Measurements from ENCODE around the gene PKP4.
"Not testable (repeated sequence)": the region's sequence is repeated elsewhere in the genome, so short reads cannot be mapped to it uniquely, and the experiment has no call there.

Gene PKP4

DNA sequence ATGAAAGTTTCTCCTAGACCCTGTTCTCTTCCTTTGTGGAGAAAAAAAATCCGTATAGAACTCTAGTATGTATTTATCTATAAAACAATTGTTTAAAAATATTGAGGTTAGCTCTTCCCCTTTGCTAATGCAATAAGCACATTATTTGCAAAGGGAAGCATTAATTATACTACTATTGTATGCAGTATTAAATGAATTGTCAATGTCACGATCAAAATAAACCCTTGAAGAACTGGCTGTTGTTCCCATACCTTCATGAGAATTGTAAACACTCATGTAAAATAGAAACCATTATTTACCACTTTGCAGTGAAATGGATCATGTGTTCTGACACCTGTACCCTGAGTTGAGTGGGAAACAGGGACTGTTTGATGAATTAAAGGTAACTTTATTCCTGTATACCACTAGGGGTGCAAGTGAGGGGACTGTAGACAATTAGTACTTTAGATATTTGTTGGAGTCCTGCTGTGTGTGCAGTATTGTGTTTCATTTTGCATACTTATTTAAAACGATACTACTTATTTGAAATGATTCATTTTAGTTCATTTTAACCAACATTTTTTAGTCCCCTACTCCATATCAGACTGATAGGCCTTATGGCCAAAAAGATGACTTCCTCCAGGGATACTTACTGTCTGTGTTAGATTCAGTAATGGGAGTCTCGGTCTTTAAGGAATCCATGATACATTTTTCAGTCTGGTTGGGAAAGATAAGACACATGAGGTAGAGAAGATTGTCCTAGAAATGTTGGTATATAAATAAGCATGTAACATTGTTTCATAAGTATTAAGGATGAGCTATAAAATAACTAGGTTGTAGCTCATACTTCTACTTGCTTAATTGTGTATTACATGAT lies 7.9 kb downstream of the PKP4 start:
- Histone ChIP-seq H3K9me3 (ENCODE audit: insufficient read depth, low read length, severe bottlenecking) (no peaks in the 10 kb centered on the region), H3K9ac (ENCODE audit: low read depth, low read length) (no peak overlapping the region), H3K27ac (ENCODE audit: low read length) (no peak overlapping the region), H3K4me1 (ENCODE audit: insufficient read depth, low read length) (peaks cover 2% of the 10 kb centered on the region), H3K4me2 (ENCODE audit: insufficient read depth, low read length) (no peak overlapping the region), H3K27me3 (ENCODE audit: insufficient read depth, low read length, poor library complexity) (no peaks in the 10 kb centered on the region), H2AFZ (ENCODE audit: low read depth, low read length) (no peak overlapping the region), H3K4me3 (ENCODE audit: low read depth in 1 of 2, low read length in 2 of 2) (no peak overlapping the region), H3K36me3 (ENCODE audit: insufficient read depth, low read length) (no peaks in the 10 kb centered on the region; the same call in 1 of the 2 replicates), H3K79me2 (ENCODE audit: insufficient read depth, low read length) (peaks cover 65% of the 10 kb centered on the region), H4K20me1 (ENCODE audit: insufficient read depth, low read length) (peaks cover 34% of the 10 kb centered on the region)
- no peak for DNase-seq
- TF ChIP-seq EZH2 (IDR thresholded peaks at IDR 0.05; ENCODE audit: borderline replicate concordance, low read depth, low read length, severe bottlenecking), result no peak
- TF ChIP-seq, protein P1, sequence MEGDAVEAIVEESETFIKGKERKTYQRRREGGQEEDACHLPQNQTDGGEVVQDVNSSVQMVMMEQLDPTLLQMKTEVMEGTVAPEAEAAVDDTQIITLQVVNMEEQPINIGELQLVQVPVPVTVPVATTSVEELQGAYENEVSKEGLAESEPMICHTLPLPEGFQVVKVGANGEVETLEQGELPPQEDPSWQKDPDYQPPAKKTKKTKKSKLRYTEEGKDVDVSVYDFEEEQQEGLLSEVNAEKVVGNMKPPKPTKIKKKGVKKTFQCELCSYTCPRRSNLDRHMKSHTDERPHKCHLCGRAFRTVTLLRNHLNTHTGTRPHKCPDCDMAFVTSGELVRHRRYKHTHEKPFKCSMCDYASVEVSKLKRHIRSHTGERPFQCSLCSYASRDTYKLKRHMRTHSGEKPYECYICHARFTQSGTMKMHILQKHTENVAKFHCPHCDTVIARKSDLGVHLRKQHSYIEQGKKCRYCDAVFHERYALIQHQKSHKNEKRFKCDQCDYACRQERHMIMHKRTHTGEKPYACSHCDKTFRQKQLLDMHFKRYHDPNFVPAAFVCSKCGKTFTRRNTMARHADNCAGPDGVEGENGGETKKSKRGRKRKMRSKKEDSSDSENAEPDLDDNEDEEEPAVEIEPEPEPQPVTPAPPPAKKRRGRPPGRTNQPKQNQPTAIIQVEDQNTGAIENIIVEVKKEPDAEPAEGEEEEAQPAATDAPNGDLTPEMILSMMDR (IDR thresholded peaks at IDR 0.05; ENCODE audit: borderline replicate concordance, extremely low read depth, low read length, poor library complexity, severe bottlenecking), result peak; percentile 65
- ATAC-seq (ENCODE audit: insufficient read depth, low read depth), result peak; percentile 80

DNA sequence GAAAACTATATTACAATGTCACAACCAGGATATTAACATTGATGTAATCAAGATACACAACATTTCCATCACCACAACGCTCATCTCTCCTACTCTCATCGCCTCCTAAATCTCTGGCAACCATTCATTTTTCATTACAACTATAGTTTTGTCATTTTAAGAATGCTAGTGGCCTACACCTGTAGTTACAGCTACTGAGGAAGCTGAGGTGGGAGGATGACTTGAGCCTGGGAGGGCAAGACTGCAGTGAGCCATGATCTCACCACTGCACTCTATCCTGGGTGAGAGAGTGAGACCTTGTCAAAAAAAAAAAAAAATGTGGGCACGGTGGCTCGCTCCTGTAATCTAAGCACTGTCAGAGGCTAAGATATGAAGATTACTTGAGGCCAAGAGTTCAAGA lies 10.5 kb downstream of the PKP4 start:
- Histone ChIP-seq H3K4me3 (ENCODE audit: low read depth in 1 of 2, low read length in 2 of 2) (no peak overlapping the region), H3K27me3 (ENCODE audit: insufficient read depth, low read length, poor library complexity) (no peaks in the 10 kb centered on the region), H3K79me2 (ENCODE audit: insufficient read depth, low read length) (peaks cover 48% of the 10 kb centered on the region), H3K4me2 (ENCODE audit: insufficient read depth, low read length) (no peak overlapping the region), H3K9ac (ENCODE audit: low read depth, low read length) (no peak overlapping the region), H2AFZ (ENCODE audit: low read depth, low read length) (no peak overlapping the region), H4K20me1 (ENCODE audit: insufficient read depth, low read length) (peaks cover 21% of the 10 kb centered on the region), H3K4me1 (ENCODE audit: insufficient read depth, low read length) (no peaks in the 10 kb centered on the region), H3K9me3 (ENCODE audit: insufficient read depth, low read length, severe bottlenecking) (no peaks in the 10 kb centered on the region), H3K36me3 (ENCODE audit: insufficient read depth, low read length) (no peaks in the 10 kb centered on the region; the same call in 1 of the 2 replicates), H3K27ac (ENCODE audit: low read length) (no peak overlapping the region)
- no peak for DNase-seq
- TF ChIP-seq, protein P1 (IDR thresholded peaks at IDR 0.05; ENCODE audit: borderline replicate concordance, extremely low read depth, low read length, poor library complexity, severe bottlenecking), result no peak
- TF ChIP-seq EZH2 (IDR thresholded peaks at IDR 0.05; ENCODE audit: borderline replicate concordance, low read depth, low read length, severe bottlenecking), result no peak
- no peak for ATAC-seq (ENCODE audit: insufficient read depth, low read depth)

DNA sequence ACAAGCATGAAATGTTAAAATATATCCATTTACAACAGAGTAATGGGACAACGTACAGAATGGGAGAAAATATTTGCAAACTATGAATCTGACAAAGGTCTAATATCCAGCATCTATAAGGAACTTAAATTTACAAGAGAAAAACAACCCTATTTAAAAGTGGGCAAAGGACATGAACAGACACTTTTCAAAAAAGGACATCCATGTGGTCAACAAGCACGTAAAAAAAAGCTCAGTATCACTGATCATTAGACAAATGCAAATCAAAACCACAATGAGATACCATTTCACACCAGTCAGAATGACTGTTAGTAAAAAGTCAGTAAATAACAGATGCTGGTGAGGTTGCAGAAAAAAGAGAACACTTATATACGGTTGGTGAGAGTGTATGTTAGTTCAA lies 16.1 kb downstream of the PKP4 start:
- not testable (repeated sequence) for H4K20me1 ChIP-seq (ENCODE audit: insufficient read depth, low read length); DNase-seq; H3K9ac ChIP-seq (ENCODE audit: low read depth, low read length); H2AFZ ChIP-seq (ENCODE audit: low read depth, low read length); H3K27ac ChIP-seq (ENCODE audit: low read length); H3K4me3 ChIP-seq (ENCODE audit: low read depth in 1 of 2, low read length in 2 of 2); H3K4me2 ChIP-seq (ENCODE audit: insufficient read depth, low read length); H3K4me1 ChIP-seq (ENCODE audit: insufficient read depth, low read length); H3K27me3 ChIP-seq (ENCODE audit: insufficient read depth, low read length, poor library complexity); H3K36me3 ChIP-seq (ENCODE audit: insufficient read depth, low read length); H3K79me2 ChIP-seq (ENCODE audit: insufficient read depth, low read length); H3K9me3 ChIP-seq (ENCODE audit: insufficient read depth, low read length, severe bottlenecking); ATAC-seq (ENCODE audit: insufficient read depth, low read depth)

DNA sequence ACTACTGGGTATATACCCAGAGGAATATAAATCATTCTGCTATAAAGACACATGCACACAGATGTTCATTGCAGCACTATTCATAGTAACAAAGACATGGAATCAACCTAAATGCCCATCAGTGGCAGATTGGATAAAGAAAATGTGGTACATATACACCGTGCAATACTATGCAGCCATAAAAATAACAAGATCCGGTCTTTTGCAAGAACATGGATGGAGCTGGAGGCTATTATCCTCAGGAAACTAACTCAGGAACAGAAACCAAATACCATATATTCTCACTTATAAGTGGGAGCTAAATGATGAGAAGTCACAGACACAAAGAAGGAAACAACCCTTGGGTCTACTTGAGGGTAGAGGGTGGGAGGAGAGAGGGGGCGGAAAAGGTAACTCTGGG lies 16.5 kb downstream of the PKP4 start:
- H2AFZ ChIP-seq (ENCODE audit: low read depth, low read length); H3K79me2 ChIP-seq (ENCODE audit: insufficient read depth, low read length); H3K9me3 ChIP-seq (ENCODE audit: insufficient read depth, low read length, severe bottlenecking); H3K36me3 ChIP-seq (ENCODE audit: insufficient read depth, low read length); H3K9ac ChIP-seq (ENCODE audit: low read depth, low read length); H4K20me1 ChIP-seq (ENCODE audit: insufficient read depth, low read length); H3K4me2 ChIP-seq (ENCODE audit: insufficient read depth, low read length); DNase-seq; H3K4me3 ChIP-seq (ENCODE audit: low read depth in 1 of 2, low read length in 2 of 2); H3K27me3 ChIP-seq (ENCODE audit: insufficient read depth, low read length, poor library complexity); H3K27ac ChIP-seq (ENCODE audit: low read length); ATAC-seq (ENCODE audit: insufficient read depth, low read depth); H3K4me1 ChIP-seq (ENCODE audit: insufficient read depth, low read length): not testable (repeated sequence)
